Effector CD8-positive, alpha-beta T cell (primary cell): ENCODE data around the gene DCHS1.

ENCODE experiments used
- DNase-seq: peaks from one replicate; lab custom pipeline; 2025; lab: John Stamatoyannopoulos, UW

Gene DCHS1

DNA sequence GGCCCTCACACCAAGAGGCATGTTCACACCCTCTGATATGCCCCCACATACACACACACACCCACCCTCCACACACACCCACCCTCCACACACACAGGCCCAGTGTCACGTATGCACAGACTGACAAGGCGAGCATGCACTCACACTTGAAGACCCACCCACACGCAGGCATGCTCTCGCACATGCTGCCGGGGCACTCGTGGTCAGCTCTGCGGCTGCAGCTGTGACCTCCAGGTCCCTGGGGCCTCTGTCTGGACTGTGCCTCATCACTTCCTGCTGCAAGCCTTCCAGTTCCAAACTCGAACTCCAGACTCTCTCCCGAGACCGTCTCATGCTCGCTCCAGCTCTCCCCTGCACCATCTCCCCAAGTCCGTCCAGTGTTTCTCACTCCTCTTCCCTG is 9.5 kb downstream of the DCHS1 start:
- DNase-seq = no peak

DNA sequence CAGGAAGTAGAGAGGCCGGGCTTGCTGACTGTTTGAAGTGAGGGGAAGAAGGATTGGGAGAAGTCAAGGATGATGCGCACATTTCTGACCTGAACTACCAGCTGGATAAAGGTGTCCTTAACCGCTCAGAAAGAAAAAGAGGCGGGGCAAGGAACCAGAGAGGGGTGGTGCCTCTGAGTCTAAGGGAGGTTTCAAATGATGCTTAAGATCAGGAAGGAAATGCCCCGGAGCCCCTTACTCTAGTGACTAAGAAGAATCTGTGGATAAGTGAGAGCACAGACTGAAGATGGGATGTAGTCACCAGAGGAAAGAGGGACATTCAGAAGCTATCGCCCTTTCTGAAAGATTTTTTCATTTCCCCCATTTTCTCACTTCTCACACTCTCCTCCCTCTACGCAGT is 12.7 kb downstream of the DCHS1 start:
- DNase-seq = no peak

DNA sequence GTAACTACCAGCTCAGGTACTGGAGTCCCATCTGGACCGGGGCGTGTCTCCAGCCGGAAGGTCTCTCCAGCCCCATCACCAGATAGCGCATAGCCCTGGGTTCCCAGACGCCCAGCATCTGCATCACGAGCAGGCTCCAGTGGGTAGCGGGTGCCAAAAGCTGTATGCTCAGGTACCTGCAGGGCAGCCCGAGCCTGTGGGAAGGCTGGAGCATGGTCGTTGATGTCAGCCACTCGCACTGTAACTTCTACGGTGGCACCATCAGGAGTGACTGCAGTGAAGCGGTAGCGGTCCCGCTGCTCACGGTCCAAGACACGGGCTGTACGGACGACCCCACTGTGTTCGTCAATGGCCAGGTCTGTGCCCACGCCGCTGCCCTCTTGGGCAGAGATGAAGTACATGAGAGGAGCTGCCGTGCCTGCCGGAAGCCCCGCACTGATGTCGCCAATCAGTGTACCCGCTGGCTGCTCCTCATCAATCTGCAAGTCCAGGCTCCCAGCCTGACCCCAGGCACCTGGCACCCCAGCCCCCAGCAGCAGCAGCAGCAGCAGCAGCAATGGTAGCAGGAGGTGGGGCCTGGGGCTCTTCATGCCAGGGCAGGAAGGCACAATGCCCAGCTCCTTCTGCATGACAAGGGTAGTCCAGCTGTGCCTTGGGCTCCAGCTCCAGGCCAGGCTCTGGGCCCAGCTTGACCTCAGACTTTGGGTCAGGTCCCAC is 14.5 kb downstream of the DCHS1 start:
- DNase-seq = no peak

DNA sequence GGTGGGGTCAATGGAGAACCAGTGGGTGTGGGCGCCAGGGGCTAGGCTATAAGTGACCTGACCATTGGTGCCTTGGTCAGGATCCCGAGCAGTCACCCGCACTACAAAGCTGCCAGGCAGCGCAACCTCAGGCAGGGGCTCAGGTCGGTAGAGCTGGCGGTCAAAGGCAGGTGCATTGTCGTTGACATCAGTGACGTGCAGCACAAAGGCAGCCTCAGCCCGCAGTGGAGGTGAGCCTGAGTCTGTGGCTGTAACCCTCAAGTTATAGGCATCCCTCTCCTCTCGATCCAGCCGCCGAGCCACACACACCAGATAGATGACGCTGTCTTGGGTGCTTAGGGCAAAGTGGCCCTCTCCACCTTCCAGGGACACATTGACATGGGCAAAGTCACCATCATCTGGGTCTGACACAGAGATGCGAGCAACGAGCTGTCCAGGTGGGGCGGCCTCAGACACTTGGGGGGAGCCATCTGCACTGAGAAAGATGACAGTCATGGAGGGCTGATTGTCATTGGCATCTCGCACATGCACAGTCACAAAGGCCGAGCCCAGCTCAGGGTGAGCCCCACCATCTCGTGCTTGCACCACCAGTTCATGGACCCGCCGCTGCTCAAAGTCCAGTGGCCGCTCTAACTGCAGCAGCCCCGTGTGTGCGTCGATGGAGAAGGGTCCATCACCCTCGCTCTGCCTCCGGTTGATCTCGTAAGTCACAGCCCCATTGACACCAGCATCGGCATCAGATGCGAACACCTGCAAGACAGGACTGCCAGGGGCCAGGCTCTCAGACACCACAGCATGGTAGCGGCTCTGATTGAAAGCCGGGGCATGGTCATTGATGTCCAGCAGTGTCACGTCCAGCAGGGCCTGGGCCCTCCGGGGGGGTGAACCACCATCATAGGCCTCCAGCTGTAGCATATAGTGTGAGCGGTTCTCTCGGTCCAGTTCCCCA is 15.3 kb downstream of the DCHS1 start:
- no peak for DNase-seq

DNA sequence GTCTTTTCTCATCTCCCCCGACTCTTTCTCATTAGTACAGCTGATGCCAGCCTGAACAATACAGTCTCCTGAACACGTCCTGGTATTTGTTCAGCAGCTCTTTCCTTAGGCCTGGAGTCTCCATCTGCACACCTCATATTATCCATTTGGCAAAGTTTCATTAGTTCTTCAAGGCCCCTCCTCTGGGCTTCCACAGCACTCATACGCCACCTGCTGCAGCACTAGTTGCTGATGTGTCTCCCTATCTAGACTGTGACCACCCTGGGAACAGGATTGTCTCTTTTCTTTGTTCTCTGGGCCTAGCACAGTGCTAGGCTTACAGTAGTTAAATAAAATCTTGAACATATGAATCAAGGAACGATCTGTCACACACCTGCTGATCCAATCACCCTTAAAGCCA is 17.2 kb downstream of the DCHS1 start:
- DNase-seq = no peak

DNA sequence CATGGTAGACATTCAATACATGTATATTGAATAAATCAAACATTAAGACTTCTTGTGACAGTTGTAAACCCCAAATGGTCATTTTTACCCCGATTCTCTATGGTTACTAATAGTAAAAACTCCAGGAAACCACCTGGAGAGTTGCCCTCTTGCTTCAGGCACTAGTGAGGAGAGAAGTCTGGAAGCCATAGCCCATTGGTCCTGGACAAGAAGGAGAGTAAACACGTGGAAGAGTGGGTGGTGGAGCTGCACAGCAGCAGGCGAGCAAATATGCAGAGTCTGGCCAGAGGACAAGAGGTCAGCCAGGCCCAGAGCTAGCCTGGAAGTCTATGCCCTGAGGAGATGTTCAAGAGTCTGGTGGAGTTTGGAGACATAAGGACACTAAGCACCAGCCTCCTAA is 17.7 kb downstream of the DCHS1 start:
- no peak for DNase-seq

DNA sequence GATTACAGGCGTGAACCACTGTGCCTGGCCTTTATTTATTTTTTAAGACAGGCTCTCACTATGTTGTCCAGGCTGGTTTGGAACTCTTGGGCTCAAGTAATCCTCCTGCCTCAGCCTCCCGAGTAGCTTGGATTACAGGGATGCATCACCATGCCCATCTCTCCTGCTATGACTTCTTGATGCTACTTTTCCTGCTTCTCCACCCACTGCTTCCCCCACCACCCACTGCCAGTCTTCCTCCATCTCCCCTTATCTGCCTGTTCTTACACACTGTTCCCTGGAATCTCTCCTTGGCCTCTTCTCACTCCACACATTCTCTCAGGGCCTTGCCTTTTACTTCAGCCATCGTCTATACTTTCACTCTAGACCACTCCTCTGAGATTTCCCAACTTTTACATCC is 19.1 kb downstream of the DCHS1 start:
- no peak for DNase-seq

DNA sequence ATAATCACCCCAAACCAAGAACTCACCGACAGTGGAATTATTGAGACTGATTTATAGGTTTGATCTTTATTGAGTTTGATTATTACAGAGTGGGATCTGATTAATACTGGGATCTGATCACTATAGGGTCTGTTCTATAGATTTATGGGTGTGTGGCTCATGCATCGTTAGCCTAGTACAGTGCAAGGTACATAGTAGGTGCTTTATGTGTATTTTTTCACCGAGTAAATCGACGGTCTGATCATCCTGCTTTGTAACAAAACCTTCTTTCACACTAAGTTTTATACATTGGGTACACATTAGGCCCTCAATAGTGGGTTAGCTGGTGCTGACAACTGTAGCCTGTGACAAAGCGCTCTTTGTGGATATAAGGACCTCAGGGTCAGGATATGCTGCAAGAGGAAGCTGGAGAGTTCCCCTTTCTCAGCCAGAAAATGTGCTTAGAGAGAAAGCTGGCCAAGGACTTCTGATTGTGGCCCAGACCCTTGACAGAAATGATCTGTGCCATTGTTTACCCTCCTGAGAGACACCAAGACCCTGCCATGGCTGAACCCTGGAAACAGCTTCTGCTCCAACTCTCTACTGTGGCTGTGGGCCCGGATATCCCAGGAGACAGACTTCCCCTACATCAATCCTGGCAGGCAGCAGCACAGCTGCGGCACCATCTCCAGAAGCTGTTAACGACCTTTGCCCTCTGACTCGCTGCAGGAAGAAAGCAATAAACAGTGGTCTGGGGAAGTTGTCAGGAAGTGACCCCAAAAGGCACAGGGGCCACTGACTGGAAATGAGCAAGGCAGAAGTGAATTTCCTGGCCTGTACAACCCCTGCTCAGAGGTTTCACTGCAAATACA is 20.3 kb downstream of the DCHS1 start:
- no peak for DNase-seq

DNA sequence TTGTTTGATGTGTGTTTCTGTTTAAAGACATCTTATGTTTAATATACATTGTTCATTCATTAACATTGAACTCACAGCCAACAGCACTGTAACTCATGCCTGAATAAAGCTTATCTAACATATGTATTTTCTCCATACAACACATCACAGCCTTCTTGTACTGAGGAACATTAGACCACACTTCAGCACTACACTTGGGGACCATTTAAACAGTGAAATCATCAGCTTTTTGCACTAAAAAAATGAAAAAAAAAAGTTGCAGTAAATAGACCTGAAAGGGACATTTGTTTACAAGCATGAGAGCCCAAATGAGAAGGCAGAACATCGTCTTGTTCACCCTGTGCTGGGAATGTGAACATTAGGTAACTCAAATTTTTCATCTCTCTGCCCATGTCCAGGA is 21.1 kb downstream of the DCHS1 start:
- no peak for DNase-seq

DNA sequence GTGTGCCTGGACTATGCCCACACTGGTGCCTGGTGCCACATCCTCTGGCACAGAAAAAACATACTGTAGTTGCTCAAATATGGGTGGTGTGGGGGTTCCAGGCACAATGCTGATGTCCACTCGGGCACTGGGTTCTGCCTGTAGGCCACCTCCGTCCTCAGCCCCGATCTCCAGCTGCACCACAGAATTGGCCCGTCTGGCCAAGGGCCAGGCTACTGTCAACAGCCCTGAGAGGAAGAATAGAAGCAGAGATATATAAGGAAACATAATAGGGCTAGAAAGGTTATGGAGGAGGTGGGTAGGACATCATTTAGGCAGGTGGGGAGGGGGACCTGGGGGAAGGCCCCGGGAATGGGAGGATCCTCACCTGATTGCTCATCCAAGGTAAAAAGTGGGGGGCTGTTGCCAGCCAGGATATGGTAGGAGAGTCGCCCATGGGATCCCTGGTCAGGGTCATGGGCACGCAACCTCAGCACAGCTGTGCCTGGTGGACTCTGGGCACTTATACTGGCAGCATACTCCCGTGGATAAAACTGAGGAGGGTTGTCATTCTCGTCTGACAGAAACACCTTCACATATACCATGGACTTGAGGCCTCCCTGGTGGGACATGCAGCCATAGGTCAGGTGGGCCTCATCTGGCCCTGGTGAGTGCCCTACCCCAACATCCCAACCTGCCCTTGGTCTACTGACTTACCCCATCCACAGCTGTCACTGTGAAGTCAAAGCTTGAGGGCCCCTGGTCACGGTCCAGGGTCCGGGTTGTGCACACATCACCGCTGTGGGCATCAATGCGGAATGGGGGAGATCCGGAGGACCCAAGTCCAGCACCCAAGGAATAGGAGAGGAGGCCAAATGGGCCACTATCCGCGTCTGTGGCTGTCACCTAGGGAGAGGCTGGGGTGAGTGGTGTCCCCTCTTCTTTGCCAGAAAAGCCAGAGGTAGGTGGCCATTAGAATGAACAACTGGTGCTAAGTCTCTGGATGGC is 21.9 kb downstream of the DCHS1 start:
- no peak for DNase-seq

DNA sequence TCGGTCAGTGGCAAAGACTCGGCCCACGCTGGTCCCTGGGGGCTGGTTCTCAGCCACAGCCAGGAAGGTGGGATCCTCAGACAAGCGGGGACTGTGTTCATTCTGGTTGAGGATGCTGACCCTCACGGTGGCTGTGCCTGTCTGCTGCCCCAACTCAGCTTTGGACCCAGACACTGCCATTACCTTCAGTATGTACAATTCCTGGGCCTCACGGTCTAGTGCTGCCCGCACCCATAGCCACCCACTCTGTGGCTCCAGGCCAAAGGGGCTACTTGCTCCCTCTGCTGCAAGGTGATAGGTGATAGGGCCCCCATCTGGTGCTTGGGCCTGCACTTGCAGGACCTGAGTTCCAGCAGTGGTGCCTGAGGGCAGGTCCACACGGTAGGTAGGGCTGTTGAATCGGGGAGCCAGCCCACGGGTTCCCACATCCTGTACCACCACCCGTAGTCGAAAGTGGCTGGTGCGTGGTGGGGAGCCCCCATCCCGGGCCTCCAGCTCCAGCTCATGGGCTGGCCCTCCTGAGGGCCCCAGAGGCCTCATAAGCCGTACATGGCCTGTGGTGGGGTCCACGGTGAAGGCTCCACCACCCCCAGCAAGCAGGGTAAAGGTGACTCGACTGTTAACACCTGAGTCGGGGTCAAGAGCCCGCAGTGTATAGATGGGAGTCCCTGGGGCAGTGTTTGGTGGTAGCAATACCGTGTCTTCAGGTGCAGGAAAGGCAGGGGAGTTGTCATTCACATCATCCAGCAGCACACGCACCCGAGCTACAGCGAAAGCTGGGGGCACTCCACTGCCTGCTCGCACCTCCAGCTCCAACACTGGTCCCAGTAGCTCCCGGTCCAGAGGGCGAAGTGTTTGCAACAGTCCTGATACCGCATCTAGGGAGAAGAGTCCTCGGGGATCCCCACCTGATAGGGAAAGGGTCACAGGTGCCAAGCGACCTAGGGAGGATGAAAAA is 23.2 kb downstream of the DCHS1 start:
- no peak for DNase-seq

DNA sequence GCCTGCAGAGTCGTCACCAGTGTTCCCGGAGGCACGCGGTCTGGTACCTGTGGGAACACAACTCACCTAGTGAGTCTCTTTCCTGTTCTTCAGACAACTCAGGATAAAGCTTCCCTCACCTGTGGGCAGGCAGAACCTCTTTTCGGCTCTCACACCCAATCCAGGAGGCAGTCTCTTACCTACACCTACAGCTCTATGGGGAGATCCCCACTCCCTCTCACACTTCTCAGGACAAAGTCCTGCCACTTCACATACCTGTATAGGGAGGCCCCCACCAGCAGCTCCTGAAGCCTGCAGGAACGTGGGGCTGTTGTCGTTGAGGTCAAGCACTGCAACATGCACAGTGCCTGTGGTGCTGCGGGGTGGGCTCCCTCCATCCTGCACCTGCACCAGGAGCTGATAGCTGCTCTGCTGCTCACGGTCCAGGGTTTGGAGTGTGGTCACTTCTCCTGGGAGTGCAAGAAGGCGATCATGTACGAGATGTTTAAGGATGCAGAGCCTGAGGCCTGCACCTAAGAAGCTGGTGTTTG is 24.2 kb downstream of the DCHS1 start:
- DNase-seq = no peak

DNA sequence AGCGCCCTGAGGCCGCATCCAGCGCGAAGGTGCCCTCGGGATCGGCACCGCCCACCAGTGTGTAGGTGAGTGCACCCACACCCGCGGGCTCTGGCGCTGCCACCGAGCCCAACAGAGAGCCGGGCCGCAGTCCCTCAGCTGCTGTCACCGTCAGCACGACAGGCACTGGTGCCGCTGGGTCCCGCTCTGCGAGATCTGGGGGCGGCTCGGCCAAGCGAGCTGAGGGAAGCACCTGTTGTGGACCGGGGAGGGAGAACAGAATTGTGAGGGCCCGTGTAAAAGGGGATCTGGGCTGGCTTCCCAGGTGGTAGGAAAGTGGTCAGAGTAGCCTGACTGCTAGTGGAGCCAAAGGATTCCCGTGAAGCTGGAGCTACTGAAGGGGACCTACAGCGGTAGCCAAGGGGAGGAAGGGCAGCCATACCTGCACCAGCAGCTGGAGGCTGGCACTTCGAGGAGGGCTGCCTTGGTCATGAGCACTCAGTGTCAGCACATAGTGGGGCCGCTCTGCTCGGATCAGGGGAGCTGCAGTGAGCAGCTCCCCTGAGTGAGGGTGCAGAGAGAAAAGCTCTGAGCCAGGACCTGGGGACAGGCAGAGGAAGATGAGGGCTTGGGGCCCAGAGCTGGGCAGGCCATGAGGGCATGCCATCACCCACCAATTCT is 24.8 kb downstream of the DCHS1 start:
- DNase-seq = no peak

DNA sequence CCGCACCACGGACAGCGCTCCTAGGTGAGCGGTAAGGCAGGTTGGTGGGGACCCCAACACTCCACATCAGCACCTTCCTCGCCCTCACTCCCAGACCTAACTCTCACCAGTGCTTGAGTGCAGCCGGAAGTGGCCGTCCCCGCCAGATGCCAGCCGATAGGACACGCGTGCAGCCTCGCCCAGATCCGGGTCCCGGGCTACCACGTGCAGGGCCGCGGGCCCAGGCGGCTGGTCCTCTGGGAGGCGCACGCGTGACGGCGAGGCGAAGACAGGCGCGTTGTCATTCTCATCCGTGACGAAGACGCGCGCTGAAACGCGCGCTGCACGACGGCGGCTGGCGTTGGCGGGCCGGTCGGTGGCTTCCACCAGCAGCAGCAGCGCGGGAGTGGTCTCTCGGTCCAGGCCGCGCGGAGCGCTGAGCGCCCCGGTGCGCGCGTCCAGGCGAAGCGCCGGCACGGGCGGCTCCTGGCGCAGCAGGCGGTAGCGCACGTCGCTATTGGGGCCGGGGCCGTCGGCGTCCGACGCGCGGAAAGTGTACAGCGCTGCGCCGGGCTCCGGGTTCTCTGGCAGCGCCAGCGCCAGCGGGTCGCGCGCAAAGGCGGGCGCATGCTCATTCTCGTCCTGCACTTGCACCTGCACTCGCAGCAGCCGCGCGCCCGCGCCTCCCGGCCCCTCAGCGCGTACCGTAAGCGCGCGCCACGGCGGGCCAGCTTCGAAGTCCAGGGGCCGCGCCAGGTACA is 25.5 kb downstream of the DCHS1 start:
- DNase-seq = no peak

DNA sequence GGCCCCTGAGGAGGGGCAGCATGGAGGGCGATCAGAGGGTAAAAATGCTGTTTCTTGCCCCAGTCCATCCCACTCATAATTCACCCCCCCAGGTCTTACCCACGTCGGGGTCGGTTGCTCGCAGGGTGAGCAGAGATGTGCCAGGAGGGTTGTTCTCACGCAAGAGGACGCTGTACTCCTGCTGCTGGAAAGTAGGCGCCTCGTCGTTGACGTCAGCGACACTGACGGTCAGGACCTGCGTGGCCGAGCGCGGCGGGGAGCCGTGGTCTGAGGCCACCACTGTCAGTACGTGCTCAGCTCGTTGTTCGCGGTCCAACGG is 26.1 kb downstream of the DCHS1 start:
- DNase-seq = no peak

DNA sequence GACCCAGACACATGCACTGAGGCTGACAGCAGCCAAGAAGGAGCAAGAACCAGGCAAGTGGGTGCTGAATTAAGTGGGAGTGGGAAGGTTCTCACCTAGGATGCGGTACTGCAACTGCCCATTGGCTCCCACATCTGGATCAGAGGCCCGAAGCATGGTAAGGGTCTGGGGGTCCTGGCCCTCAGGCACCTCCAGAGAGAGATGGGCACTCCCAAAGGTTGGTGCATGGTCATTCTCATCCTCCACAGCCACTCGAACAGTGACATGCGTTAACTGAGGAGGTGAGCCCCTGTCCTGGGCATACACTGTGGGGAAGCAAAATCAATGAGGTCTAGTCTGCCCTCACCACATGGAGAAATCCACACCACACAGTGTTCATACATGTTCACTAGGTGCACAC is 27.1 kb downstream of the DCHS1 start:
- no peak for DNase-seq

DNA sequence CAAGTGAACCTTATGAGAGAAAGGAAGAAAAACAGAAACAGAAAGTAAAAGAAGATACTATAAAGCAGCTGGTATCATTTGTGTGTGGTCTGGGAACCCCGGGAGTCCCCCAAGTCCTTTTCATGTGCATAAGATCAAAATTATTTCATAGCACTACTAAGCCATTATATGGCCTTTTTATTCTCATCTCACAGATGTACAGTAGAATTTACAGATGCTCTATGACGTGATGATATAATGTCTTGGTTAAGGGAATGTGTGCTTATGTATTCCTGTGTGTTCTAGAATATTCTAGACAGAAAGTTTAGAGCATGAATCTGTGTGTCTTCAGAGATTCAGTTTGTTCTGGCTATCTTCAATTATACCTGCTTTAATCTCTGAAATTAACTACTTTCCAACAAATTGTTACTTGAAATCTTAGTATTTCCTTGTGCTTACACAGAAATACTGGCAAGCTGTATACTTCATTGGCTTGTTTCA is 27.8 kb downstream of the DCHS1 start:
- no peak for DNase-seq

DNA sequence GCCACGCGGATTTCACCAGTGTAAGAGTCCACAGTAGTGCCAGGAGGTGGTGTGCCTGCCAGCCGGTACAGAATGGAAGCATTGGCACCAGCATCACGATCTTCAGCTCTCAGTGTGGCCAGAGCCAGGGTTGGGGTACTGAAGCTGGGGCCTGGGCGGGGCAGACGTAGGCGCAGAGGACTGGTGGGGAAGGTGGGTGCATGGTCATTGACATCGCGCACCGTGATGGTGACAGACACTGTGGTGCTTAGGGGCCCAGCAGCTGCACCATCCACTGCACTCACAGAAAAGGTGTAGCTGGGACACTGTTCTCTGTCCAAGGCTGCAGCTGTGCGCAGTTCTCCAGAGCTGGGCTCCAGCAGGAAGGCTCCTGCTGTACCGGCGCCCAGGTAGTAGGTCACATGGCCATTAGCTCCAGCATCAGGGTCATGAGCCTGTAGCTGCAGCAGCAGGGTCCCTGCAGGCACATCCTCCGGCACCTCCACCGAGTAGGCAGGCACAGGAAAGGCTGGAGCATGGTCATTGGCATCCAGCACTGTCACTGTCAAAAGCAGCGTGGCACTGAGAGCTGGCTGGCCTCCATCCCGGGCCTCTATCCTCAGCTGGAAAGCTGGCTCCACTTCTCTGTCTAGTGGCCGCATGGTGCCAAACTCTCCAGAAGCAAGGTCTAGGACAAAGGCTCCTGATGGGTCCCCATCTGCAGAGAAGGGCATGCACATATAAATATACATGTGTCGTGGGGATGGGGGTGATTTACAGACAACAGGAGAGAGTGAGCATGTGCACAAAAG is 28.4 kb downstream of the DCHS1 start:
- DNase-seq = no peak
